ENCODE measurements around the gene NT5C3A. TPM values are rescaled to one million over a fixed set of nuclear protein-coding genes. Genes with fewer than 3 reads are reported as not detected.

The NT5C3A gene
- total RNA-seq, 1 donor from 2014 or later, result 18.2 TPM

DNA sequence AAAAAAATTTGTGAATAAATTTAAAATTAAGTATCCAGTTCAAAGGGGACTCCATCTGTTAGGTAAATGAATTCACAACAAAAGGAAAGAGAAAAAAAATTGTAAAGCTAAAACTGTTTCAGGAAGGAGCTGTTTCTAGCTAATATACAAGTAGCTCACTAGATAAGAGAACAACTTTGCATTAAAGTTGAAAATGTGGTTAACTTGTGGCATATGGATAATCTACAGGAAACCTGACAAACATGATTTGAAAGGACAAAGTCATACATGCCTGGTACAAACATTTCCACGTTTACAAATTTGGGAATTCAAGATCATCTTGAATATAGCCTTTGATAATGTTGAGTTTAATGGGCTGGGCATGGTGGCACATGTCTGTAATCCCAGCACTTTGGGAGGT lies 8.9 kb downstream of the NT5C3A start:
- TF ChIP-seq, protein P1, sequence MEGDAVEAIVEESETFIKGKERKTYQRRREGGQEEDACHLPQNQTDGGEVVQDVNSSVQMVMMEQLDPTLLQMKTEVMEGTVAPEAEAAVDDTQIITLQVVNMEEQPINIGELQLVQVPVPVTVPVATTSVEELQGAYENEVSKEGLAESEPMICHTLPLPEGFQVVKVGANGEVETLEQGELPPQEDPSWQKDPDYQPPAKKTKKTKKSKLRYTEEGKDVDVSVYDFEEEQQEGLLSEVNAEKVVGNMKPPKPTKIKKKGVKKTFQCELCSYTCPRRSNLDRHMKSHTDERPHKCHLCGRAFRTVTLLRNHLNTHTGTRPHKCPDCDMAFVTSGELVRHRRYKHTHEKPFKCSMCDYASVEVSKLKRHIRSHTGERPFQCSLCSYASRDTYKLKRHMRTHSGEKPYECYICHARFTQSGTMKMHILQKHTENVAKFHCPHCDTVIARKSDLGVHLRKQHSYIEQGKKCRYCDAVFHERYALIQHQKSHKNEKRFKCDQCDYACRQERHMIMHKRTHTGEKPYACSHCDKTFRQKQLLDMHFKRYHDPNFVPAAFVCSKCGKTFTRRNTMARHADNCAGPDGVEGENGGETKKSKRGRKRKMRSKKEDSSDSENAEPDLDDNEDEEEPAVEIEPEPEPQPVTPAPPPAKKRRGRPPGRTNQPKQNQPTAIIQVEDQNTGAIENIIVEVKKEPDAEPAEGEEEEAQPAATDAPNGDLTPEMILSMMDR (conservative IDR thresholded peaks at IDR 0.05; ENCODE audit: low read depth, low read length), result no peak
- no peak for DNase-seq (ENCODE audit: low read depth)
- H3K4me3 ChIP-seq (ENCODE audit: low read depth, low read length), result no peak overlapping the region

DNA sequence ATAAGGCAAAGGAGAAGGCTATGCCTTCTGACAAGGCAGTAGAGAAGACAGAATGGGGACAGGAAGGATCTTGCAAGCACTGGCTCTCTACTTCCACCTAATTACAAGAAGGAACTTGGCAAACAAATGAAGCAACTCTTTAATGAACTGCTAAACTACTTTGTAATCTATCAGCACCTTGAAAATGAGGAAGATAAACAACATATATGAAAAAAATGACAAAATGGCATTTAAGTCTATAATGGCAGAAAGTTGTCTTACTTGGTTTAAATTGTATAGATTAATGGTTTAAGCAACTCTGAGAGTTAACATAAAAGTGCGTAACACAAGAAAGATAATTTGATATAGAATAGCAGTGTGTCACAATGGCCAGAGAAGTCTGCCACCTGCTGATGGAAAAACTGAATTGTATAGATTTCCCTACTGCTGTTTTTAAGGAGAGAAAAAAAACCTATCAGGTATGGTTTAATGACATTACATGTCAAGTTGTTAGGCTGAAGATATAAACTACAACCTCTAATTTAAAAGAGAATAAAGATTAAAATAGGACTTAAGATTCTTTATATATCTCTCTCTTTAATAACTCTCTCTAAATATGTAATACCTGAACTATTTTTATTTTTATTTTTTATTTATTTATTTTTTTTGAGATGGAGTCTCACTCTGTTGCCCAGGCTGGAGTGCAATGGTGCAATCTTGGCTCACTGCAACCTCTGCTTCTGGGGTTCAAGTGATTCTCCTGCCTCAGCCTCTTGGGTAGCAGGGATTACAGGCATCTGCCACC lies 11.8 kb downstream of the NT5C3A start:
- TF ChIP-seq, protein P1 (conservative IDR thresholded peaks at IDR 0.05; ENCODE audit: low read depth, low read length), result peak; percentile 73
- peak overlapping the region; percentile 12 for H3K4me3 ChIP-seq (ENCODE audit: low read depth, low read length)
- DNase-seq (ENCODE audit: low read depth), result no peak

DNA sequence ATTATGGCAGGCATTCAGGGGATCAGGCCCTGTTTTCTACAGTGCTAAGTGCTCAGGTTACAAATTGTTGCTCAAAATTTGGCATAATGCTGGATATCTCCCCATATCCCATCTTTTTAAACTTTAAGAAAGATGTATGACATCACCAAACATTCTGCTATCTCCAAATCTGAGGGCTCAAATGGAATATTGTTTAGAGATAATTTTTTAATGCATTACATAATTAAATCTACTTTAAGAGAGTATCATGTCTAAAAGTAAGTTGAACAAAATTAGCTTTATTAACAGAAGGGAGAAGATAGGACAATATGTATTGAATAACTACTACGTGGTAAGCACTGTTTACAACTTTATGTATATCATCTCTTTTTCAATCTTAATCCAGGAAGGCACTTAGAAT lies 13.9 kb downstream of the NT5C3A start:
- no peak overlapping the region for H3K4me3 ChIP-seq (ENCODE audit: low read depth, low read length)
- TF ChIP-seq, protein P1 (conservative IDR thresholded peaks at IDR 0.05; ENCODE audit: low read depth, low read length), result no peak
- no peak for DNase-seq (ENCODE audit: low read depth)

DNA sequence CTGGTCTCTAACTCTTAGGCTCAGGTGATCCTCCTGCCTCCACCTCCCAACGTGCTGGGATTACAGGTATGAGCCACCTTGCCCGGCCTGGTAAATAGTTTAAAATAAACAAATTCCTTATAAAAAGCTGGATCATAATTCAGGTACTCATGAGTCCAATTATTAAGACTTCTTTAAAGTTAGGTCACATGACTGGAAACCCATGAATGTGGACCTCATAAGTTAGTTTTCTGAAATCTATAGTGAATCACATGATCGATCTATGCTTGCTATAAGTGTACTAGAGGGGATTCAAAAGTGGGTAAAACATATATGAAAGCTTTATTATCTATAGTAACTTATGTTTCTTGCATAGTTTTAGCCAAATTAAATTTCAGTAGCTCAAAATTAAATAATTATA lies 14.3 kb downstream of the NT5C3A start:
- no peak overlapping the region for H3K4me3 ChIP-seq (ENCODE audit: low read depth, low read length)
- DNase-seq (ENCODE audit: low read depth), result no peak
- TF ChIP-seq, protein P1 (conservative IDR thresholded peaks at IDR 0.05; ENCODE audit: low read depth, low read length), result no peak

DNA sequence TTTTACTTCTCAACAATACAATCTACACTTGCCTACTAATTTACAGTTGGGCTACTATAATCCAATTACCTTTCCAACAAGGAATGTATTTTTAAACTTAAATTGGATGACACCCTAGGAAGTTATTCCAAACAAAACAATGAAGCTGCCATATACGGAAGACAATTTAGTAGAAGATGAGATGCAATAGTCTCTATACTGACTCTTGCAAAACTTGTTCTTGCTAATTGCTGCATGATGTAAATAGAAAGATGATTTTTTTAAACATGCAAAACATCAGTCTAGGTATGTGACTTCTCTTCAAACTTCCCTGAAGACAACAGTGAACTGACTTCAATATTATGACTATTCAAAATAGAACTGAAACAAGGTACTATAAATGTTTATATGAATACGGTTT lies 17.6 kb downstream of the NT5C3A start:
- TF ChIP-seq, protein P1 (conservative IDR thresholded peaks at IDR 0.05; ENCODE audit: low read depth, low read length), result no peak

DNA sequence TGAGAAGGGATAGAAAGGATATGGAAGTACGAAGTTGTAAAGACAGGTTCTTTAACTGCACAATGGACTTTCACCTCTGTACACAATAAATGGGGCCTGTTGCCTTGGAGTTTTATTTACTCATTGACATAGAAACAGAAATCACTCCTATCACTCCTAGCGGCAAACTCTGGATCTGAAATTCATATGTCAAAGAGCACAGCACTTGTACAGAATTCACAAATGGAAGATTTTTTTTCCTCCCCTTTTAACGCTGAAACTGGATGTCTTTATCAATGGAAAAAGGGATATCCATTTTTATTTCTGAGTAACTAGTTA lies 18.2 kb downstream of the NT5C3A start:
- DNase-seq (ENCODE audit: low read depth), result no peak
- no peak overlapping the region for H3K4me3 ChIP-seq (ENCODE audit: low read depth, low read length)
- TF ChIP-seq, protein P1 (conservative IDR thresholded peaks at IDR 0.05; ENCODE audit: low read depth, low read length), result peak; percentile 46

More for the DNA sequence above, 17.6 kb downstream of the NT5C3A start:
- H3K4me3 ChIP-seq (ENCODE audit: low read depth, low read length), result no peak overlapping the region
- DNase-seq (ENCODE audit: low read depth), result no peak
